D721Med (cell line): ENCODE results near the gene CCDC86.

Source experiments
- DNase-seq: peaks from one replicate; pipeline ENCODE4 v3.0.0; 2011; ENCODE audit warnings: low spot score; ENCODE audit not compliant: insufficient read length
- FAIRE-seq: peaks from 2 replicates; lab custom pipeline; 2011; peaks lifted over from hg19 to GRCh38; lab: Jason Lieb, UNC
- TF ChIP-seq, protein P1 (sequence below): IDR thresholded peaks from 2 replicates; pipeline ENCODE4 v1.5.1; 2012; ENCODE audit warnings: mild to moderate bottlenecking, control low read depth; ENCODE audit not compliant: insufficient read depth; ENCODE audit errors: missing control alignments

Gene CCDC86

DNA sequence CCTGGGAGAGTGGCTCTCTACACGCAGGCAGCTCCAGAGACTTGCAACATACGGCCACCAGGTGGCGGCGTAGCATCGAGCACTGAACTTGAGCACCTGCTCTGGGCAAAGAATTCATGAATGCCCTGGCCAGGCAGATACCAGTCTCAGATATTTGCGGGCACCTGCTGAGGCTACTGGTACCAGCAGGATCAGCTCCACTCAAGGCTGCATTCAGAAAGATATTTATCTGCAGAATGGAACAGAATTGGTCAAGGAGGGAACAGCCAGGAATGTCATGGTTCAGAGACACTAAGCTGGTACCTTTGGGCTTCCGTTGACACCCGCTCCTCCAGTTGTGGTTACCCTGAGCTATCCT lies 10.8 kb upstream of the CCDC86 start:
- TF ChIP-seq, protein P1, sequence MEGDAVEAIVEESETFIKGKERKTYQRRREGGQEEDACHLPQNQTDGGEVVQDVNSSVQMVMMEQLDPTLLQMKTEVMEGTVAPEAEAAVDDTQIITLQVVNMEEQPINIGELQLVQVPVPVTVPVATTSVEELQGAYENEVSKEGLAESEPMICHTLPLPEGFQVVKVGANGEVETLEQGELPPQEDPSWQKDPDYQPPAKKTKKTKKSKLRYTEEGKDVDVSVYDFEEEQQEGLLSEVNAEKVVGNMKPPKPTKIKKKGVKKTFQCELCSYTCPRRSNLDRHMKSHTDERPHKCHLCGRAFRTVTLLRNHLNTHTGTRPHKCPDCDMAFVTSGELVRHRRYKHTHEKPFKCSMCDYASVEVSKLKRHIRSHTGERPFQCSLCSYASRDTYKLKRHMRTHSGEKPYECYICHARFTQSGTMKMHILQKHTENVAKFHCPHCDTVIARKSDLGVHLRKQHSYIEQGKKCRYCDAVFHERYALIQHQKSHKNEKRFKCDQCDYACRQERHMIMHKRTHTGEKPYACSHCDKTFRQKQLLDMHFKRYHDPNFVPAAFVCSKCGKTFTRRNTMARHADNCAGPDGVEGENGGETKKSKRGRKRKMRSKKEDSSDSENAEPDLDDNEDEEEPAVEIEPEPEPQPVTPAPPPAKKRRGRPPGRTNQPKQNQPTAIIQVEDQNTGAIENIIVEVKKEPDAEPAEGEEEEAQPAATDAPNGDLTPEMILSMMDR: peak; percentile 98
- DNase-seq: peak; percentile 70
- no peak for FAIRE-seq

- FAIRE-seq (no peak), DNase-seq (no peak)
- TF ChIP-seq, protein P1: no peak
Measured at GRCh38 chr11:60831501-60832079, 10.3 kb upstream of the CCDC86 start.

DNA sequence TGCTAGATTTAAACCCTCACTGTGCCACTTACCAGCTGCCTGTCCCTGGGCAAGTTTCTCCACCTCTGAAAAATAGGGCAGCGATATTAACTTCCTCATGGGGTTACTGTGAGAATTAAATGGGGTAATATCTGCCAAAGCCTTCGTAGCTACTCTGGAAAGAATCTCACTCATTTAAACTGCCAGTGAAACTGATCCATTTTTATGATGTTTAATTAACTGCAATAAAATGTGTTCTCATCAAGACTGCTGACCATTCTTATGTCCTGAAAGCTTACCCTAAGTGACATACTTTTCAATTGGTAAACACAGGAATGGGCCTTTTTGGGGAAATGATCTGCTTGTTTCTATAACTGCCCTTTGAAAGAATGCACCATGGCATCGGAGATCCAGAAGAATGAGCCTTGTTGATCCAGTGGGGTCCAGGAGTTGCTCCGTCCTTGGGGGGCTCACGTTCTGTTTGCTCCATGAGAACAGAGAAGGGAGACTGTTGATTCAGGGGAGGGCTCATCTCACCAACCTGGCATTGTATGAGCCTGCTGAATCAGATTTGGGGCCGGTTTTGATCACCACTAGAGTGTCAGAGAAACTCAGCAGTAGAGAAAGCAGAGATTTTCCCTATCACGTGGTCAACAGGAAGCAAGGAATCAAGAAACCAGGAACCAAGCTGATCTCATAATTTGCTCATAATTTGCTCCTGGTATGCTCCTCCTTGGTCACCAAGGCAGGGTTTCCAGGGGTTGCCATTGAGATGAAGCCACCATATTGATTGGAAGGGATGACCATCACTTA lies 7.0 kb upstream of the CCDC86 start:
- DNase-seq (no peak), FAIRE-seq (no peak)
- TF ChIP-seq, protein P1: no peak

DNA sequence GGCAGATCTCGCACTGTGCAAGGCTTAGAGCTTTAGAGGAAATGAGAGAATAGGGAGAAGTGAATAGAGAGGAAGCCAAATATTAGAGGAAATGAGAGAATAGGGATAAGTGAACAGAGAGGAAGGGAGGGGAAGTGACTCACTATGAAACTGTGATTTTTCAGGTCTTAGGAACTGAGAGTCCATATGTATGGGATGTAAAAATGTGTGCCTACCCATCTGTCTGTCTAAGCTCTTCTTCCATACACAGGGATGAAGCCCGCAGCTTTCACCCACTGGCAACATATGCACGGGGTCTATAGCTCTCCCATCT lies 6.4 kb upstream of the CCDC86 start:
- FAIRE-seq: no peak

GRCh38 chr11:60836866-60837515 lies 4.9 kb upstream of the CCDC86 start:
- TF ChIP-seq, protein P1: no peak
- FAIRE-seq (no peak), DNase-seq (no peak)

More for the DNA sequence above, 6.4 kb upstream of the CCDC86 start:
- DNase-seq: no peak
- TF ChIP-seq, protein P1: no peak

- FAIRE-seq: no peak
- no peak for DNase-seq
- TF ChIP-seq, protein P1: no peak
Measured at GRCh38 chr11:60838132-60838531, 3.8 kb upstream of the CCDC86 start.
